B cell (primary cell): Measurements from ENCODE around the gene MED25. TPM values are rescaled to one million over a fixed set of nuclear protein-coding genes. Genes with fewer than 3 reads are reported as not detected.

Experiments
- ATAC-seq: fragments of 200-7000 bp; cut with Tn5 transposase; one replicate; pipeline ENCODE4 v1.10.0; 2021; ENCODE audit warnings: low read depth, mild to moderate bottlenecking, moderate number of reproducible peaks, moderate library complexity
- CTCF ChIA-PET: fragments of 350-600 bp; sonication (Branson Sonifier 250); formaldehyde crosslinking; loops from one replicate; lab custom pipeline; 2021; ENCODE audit warnings: antibody characterized with exemption, inconsistent platforms; lab: Charles Lee
- POLR2A ChIA-PET: fragments of 350-600 bp; sonication (Branson Sonifier 250); formaldehyde crosslinking; loops from one replicate; lab custom pipeline; 2021; ENCODE audit warnings: antibody characterized with exemption; lab: Charles Lee
- DNase-seq: peaks from one replicate; pipeline ENCODE4 v3.0.0; 2013
- H2AFZ ChIP-seq: 2 replicates; pipeline ENCODE4 v1.6.1; 2012; ENCODE audit warnings: mild to moderate bottlenecking, low read depth, low read length; ENCODE audit not compliant: insufficient read depth, poor library complexity, severe bottlenecking
- H3K27ac ChIP-seq, 2 donors: 1 replicate in 1 of 2; 2 replicates in 1 of 2; pipeline ENCODE4 v1.5.1; 2012 to 2013; ENCODE audit warnings: low read length in 2 of 2, mild to moderate bottlenecking in 2 of 2, moderate library complexity in 1 of 2
- H3K27me3 ChIP-seq, 4 experiments: fragments of 200-600 bp in 1 of 4; sonication (generic) in 1 of 4; replicated peaks in 1 of 4; 1 replicate in 2 of 4; 2 replicates in 2 of 4; pipeline versions ENCODE4 v1.6.1 to v1.7.0; 2013 to 2016; ENCODE audit warnings: low read length in 3 of 4, mild to moderate bottlenecking in 2 of 4, mixed read lengths in 1 of 4, moderate library complexity in 1 of 4; ENCODE audit not compliant: insufficient read depth in 4 of 4, control insufficient read depth in 3 of 4; ENCODE audit errors: control extremely low read depth in 1 of 4
- H3K36me3 ChIP-seq, 2 experiments: replicated peaks in 1 of 2; 1 replicate in 1 of 2; 2 replicates in 1 of 2; pipeline versions ENCODE4 v1.6.1 to v1.7.1; 2013; ENCODE audit warnings: low read length in 1 of 2; ENCODE audit not compliant: insufficient read depth in 2 of 2, control insufficient read depth in 1 of 2; ENCODE audit errors: control extremely low read depth in 1 of 2, extremely low read depth in 1 of 2
- H3K4me1 ChIP-seq, 2 donors: fragments of 200-600 bp in 1 of 2; sonication (generic) in 1 of 2; 1 replicate in 1 of 2; 2 replicates in 1 of 2; pipeline versions ENCODE4 v1.5.1 to v1.6.1; 2013 to 2017; ENCODE audit warnings: low read length in 2 of 2; ENCODE audit not compliant: control insufficient read depth in 2 of 2, insufficient read depth in 2 of 2
- H3K4me2 ChIP-seq: replicated peaks from 2 replicates; pipeline ENCODE3; 2012; ENCODE audit warnings: mild to moderate bottlenecking, low read depth, low read length; ENCODE audit not compliant: poor library complexity, severe bottlenecking
- H3K4me3 ChIP-seq, 5 experiments: fragments of 200-600 bp in 1 of 5; sonication (generic) in 1 of 5; 1 replicate in 3 of 5; 2 replicates in 2 of 5; pipeline versions ENCODE4 v1.5.1 to v1.7.0; 2011 to 2016; ENCODE audit warnings: low read length in 4 of 5, mild to moderate bottlenecking in 4 of 5, low read depth in 2 of 5, control low read depth in 1 of 5, moderate library complexity in 1 of 5; ENCODE audit not compliant: insufficient read depth in 1 of 5; ENCODE audit errors: control extremely low read depth in 1 of 5, extremely low read depth in 1 of 5
- H3K79me2 ChIP-seq: fragments of 200-600 bp; sonication (generic); one replicate; pipeline ENCODE4 v1.6.0; 2016; ENCODE audit warnings: low read length; ENCODE audit not compliant: control insufficient read depth, insufficient read depth
- H3K9ac ChIP-seq: fragments of 200-600 bp; sonication (generic); 2 replicates; pipeline ENCODE4 v1.6.1; 2017; ENCODE audit warnings: mild to moderate bottlenecking, low read length, moderate library complexity
- H3K9me3 ChIP-seq, 3 donors: one replicate each; pipeline versions ENCODE4 v1.6.1 to v1.7.1; 2013; ENCODE audit warnings: low read length in 2 of 3; ENCODE audit not compliant: control insufficient read depth in 2 of 3, insufficient read depth in 1 of 3; ENCODE audit errors: control extremely low read depth in 1 of 3
- H4K20me1 ChIP-seq: 2 replicates; pipeline ENCODE4 v1.6.0; 2012; ENCODE audit warnings: mild to moderate bottlenecking, low read length; ENCODE audit not compliant: insufficient read depth, control insufficient read depth, poor library complexity, severe bottlenecking
- H3K27ac Mint-ChIP-seq: one replicate; pipeline ENCODE4 v1.8.0; 2021; ENCODE audit warnings: mixed read lengths
- H3K27me3 Mint-ChIP-seq: one replicate; pipeline ENCODE4 v1.8.0; 2021; ENCODE audit warnings: mixed read lengths
- H3K4me1 Mint-ChIP-seq: one replicate; pipeline ENCODE4 v1.8.0; 2021; ENCODE audit warnings: mixed read lengths
- H3K4me3 Mint-ChIP-seq: one replicate; pipeline ENCODE4 v1.8.0; 2021; ENCODE audit warnings: mixed read lengths
- H3K9me3 Mint-ChIP-seq: one replicate; pipeline ENCODE4 v1.8.0; 2022; ENCODE audit warnings: mixed read lengths; ENCODE audit not compliant: insufficient read depth
- EZH2 ChIP-seq: IDR thresholded peaks from 2 replicates; pipeline ENCODE4 v1.6.1; 2012; ENCODE audit warnings: borderline replicate concordance, low read depth, mild to moderate bottlenecking, moderate library complexity, low read length; ENCODE audit not compliant: insufficient read depth, poor library complexity, severe bottlenecking
- WGBS: methylation state at CpG from one replicate; pipeline ENCODE4 v1.1.5; 2013; ENCODE audit warnings: missing lambda C conversion rate; ENCODE audit not compliant: insufficient coverage; 5-methylcytosine and 5-hydroxymethylcytosine counted together
- intact Hi-C: fragments of 100-400 bp; cut with micrococcal nuclease; formaldehyde crosslinking; loops from one replicate; pipeline ENCODE4 v1.10.0; 2022
- polyA plus RNA-seq: library from polyadenylated mRNA; depleted of rRNA; stranded (reverse); fragments of >200 nt; gene quantifications from 2 replicates; pipeline ENCODE4 v1.2.3, GENCODE V29; 2012
- total RNA-seq, 2 donors: library from RNA; stranded (reverse); fragments of 120-200 nt in 1 of 2; gene quantifications; 1 replicate in 1 of 2; 2 replicates in 1 of 2; pipeline versions ENCODE4 v1.2.3 to v1.2.4, GENCODE V29; 2013 to 2022
- TF ChIP-seq, protein P1 (sequence below): fragments of 200-600 bp; IDR thresholded peaks from one replicate; pipeline ENCODE4 v1.8.0; 2022; ENCODE audit warnings: antibody characterized with exemption, mild to moderate bottlenecking

MED25 gene
- total and polyA plus RNA-seq, 2 donors (not counting 1 experiment from before 2014, with no cell fraction given) = 93.0 to 126 TPM

DNA sequence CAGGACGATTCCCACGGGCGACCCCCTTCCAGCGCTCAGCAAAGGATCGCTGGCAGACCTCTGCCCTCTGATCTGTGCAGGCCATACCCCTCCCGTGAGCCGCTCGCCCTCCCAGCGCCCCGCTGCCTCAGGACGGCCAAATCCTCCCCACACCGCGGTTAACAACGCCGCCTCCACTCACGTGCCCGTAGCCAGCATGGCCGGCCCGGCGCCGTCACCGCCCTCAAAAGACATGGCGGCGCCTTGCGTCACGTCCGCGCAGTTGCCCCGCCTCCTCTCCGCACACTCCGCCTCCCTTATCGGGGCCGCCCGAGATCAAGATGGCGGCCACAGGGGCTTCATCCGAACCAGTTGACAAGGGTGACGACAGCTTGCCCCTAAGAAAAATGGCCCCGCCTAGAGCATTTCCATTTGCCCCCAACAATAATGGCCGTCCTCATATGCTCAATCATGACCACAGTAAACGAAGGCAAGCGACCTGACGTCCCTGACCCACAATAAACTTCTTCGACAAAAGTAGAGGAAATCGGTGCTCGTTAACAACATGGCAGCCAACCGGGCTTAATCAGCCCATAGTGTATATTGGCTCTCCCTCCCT is 58.4 kb downstream of the MED25 start:
- H3K4me1 ChIP-seq = peaks cover 12 to 20% of the 10 kb centered on the region in 2 donors
- H3K4me1 Mint-ChIP-seq = peaks cover 25% of the 10 kb centered on the region
- H3K27me3 ChIP-seq = no peaks in the 10 kb centered on the region
- peak overlapping the region; percentile 83 for H2AFZ ChIP-seq
- peaks cover 0 to 29% of the 10 kb centered on the region in 2 experiments for H3K36me3 ChIP-seq
- peak; percentile 100 for DNase-seq
- intact Hi-C loops = loop anchor here (1.0 to 2.0 kb wide), 11 partner anchors 7 to 1004 kb away; partner anchors contain the start of genes ATF5, FUZ, NUP62 and PPP1R15A
- ChIA-PET POLR2A (interaction anchor here (0.6 to 2.6 kb wide), 21 partner anchors 8 to 1257 kb away, joined by 3 to 30 read pairs (median 6); partner anchors contain the start of genes AP2A1, ATF5, FUZ and IL4I1), CTCF (interaction anchor here (0.6 to 1.5 kb wide), 6 partner anchors 17 to 109 kb away, joined by 3 to 4 read pairs (median 3); partner anchors contain the start of genes FUZ and NUP62)
- peak; percentile 56 for ATAC-seq
- peaks cover 33% of the 10 kb centered on the region for H4K20me1 ChIP-seq
- no peaks in the 10 kb centered on the region for H3K9me3 ChIP-seq
- H3K27me3 Mint-ChIP-seq = no peaks in the 10 kb centered on the region
- H3K9ac ChIP-seq = peak overlapping the region; percentile 99
- no peak for TF ChIP-seq EZH2
- TF ChIP-seq, protein P1, sequence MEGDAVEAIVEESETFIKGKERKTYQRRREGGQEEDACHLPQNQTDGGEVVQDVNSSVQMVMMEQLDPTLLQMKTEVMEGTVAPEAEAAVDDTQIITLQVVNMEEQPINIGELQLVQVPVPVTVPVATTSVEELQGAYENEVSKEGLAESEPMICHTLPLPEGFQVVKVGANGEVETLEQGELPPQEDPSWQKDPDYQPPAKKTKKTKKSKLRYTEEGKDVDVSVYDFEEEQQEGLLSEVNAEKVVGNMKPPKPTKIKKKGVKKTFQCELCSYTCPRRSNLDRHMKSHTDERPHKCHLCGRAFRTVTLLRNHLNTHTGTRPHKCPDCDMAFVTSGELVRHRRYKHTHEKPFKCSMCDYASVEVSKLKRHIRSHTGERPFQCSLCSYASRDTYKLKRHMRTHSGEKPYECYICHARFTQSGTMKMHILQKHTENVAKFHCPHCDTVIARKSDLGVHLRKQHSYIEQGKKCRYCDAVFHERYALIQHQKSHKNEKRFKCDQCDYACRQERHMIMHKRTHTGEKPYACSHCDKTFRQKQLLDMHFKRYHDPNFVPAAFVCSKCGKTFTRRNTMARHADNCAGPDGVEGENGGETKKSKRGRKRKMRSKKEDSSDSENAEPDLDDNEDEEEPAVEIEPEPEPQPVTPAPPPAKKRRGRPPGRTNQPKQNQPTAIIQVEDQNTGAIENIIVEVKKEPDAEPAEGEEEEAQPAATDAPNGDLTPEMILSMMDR = no peak
- H3K79me2 ChIP-seq = peaks cover 36% of the 10 kb centered on the region
- H3K27ac Mint-ChIP-seq = no peak overlapping the region
- under 1% methylated on average over 46 of the region's 46 CpGs for WGBS
- peak overlapping the region; percentile 85 to 96 (median 95) for H3K4me3 ChIP-seq
- peak overlapping the region; percentile 94 to 98 for H3K27ac ChIP-seq
- no peak overlapping the region for H3K4me3 Mint-ChIP-seq
- peak overlapping the region; percentile 93 for H3K4me2 ChIP-seq
- no peaks in the 10 kb centered on the region for H3K9me3 Mint-ChIP-seq
